HEK293T (cell line): ENCODE results near the gene DENND2D.

Source experiments
- ARNT ChIP-seq: fragments of 450-650 bp; IDR thresholded peaks from 2 replicates; pipeline ENCODE4 v1.6.1; 2017; ENCODE audit warnings: mild to moderate bottlenecking
- BHLHE40 ChIP-seq: fragments of 450-650 bp; IDR thresholded peaks from 2 replicates; pipeline ENCODE4 v1.6.1; 2016; ENCODE audit warnings: mild to moderate bottlenecking, moderate library complexity, borderline replicate concordance
- CTBP1 ChIP-seq: fragments of 450-650 bp; IDR thresholded peaks from 2 replicates; pipeline ENCODE4 v1.6.1; 2016; ENCODE audit warnings: borderline replicate concordance
- ELF4 ChIP-seq: fragments of 450-650 bp; IDR thresholded peaks from 2 replicates; pipeline ENCODE4 v1.6.1; 2017; ENCODE audit warnings: antibody characterized with exemption
- FOXA1 ChIP-seq: fragments of 450-650 bp; IDR thresholded peaks from 2 replicates; pipeline ENCODE4 v1.6.1; 2016; ENCODE audit warnings: mild to moderate bottlenecking
- FOXM1 ChIP-seq: fragments of 450-650 bp; IDR thresholded peaks from 2 replicates; pipeline ENCODE4 v1.6.1; 2017; ENCODE audit warnings: mild to moderate bottlenecking, borderline replicate concordance
- HDGF ChIP-seq: fragments of 450-650 bp; IDR thresholded peaks from 2 replicates; pipeline ENCODE4 v1.6.1; 2017; ENCODE audit warnings: antibody characterized with exemption, borderline replicate concordance
- LEF1 ChIP-seq: fragments of 450-650 bp; IDR thresholded peaks from 2 replicates; pipeline ENCODE4 v1.6.1; 2017; ENCODE audit warnings: mild to moderate bottlenecking, borderline replicate concordance
- NFRKB ChIP-seq: fragments of 450-650 bp; IDR thresholded peaks from 2 replicates; pipeline ENCODE4 v1.6.1; 2016; ENCODE audit warnings: mild to moderate bottlenecking, moderate library complexity
- SP1 ChIP-seq: fragments of 450-650 bp; IDR thresholded peaks from 2 replicates; pipeline ENCODE4 v1.6.1; 2017
- SUZ12 ChIP-seq: fragments of 450-650 bp; IDR thresholded peaks from 2 replicates; pipeline ENCODE4 v1.6.1; 2016; ENCODE audit warnings: mild to moderate bottlenecking
- TARDBP ChIP-seq: fragments of 450-650 bp; IDR thresholded peaks from 2 replicates; pipeline ENCODE4 v1.6.1; 2016
- ZNF384 ChIP-seq: fragments of 450-650 bp; IDR thresholded peaks from 2 replicates; pipeline ENCODE4 v1.6.1; 2016

DNA sequence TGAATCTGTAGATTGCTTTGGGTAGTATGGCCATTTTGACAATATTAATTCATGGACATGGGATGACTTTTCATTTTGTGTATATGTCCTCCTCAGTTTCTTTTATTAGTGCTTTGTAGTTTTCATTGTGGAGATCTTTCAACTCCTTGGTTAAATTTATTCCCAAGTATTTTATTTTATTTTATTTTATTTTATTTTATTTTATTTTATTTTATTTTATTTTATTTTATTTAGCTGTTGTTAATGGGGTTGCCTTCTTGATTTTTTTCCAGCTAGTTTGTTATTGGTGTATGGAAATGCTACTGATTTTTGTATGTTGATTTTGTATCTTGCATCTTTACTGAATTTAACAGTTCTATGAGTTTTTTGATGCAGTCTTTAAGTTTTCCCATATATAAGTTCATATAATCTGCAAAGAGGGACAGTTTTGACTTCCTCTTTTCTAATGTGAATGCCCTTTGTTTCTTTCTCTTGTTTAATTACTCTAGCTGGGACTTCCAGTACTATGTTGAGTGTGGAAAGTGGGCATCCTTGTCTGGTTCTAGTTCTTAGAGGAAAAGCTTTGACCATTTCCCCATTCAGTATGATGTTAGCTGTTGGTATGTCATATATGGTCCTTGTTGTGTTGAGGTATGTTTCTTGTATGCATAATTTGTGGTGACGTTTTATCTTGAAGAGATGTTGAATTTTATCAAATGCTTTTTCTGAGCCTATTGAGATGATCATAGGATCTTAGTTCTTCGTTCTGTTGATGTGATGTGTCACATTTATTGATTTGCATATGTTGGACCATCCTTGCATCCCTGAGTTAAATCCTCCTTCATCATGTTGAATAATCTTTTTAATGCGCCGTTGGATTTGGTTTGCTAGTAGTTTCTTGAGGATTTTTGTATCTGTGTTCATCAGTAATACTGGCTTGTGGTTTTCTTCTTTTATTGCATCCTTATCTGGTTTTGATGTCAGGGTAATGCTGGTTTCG is 46.1 kb downstream of the DENND2D start:
- TF ChIP-seq SP1 (no peak), FOXA1 (no peak), ZNF384 (no peak), SUZ12 (no peak), ARNT (no peak), NFRKB (no peak), HDGF (no peak), BHLHE40 (no peak), FOXM1 (no peak), ELF4 (no peak), TARDBP (no peak), LEF1 (no peak), CTBP1 (no peak)
